ENCODE results near the gene CAPN13.
A peak's percentile ranks its signal among the peaks of the same experiment; 100 is the strongest.

Gene CAPN13

GRCh38 chr2:30730736-30731647, 76.3 kb downstream of the CAPN13 start:
- H4K20me1 ChIP-seq = no peaks in the 10 kb centered on the region
- no peak overlapping the region for H3K4me2 ChIP-seq
- H3K27me3 ChIP-seq = no peaks in the 10 kb centered on the region
- no peaks in the 10 kb centered on the region for H3K36me3 ChIP-seq
- H3K4me3 ChIP-seq = no peak overlapping the region
- H3K9me3 ChIP-seq (replicated peaks in 1 of 11) = no peaks in the 10 kb centered on the region
- TF ChIP-seq Cebpa-rat (IDR thresholded peaks at IDR 0.05) = no peak
- no peak overlapping the region for H3K9ac ChIP-seq
- no peak overlapping the region for H3K27ac ChIP-seq
- peaks cover 0 to 13% (median 3%) of the 10 kb centered on the region in 10 experiments; a peak in 8 of 20 replicates for H3K4me1 ChIP-seq

DNA sequence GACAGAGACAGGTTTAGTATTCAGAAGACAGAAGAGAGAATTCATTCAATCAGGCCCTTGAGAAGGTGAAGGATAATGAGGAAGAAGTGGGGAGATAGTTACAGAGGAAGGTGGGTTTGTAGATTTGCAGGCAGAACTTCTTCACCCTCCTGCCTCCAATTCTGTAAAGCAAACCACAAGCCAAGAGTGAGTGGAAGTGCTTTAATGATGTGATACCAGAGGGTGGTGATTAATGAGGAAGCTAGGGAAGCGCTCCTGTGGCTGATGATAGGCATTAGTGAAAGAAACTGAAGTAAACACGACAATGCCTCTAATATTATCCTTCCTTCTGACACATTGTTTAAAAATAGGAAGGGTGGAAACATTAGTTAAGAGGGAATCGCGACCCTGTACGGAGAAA, 78.2 kb downstream of the CAPN13 start:
- no peaks in the 10 kb centered on the region for H3K27me3 ChIP-seq
- TF ChIP-seq Cebpa-rat (IDR thresholded peaks at IDR 0.05) = no peak
- H3K9ac ChIP-seq = no peak overlapping the region
- H3K9me3 ChIP-seq (replicated peaks in 1 of 11) = no peaks in the 10 kb centered on the region
- peaks cover 0 to 13% (median 3%) of the 10 kb centered on the region in 10 experiments; a peak in 8 of 20 replicates for H3K4me1 ChIP-seq
- no peak overlapping the region for H3K4me3 ChIP-seq
- no peak overlapping the region for H3K27ac ChIP-seq
- H4K20me1 ChIP-seq = no peaks in the 10 kb centered on the region
- H3K4me2 ChIP-seq = peak overlapping the region in 2 of 11 experiments; percentile 20; a peak in 1 of 22 replicates
- no peaks in the 10 kb centered on the region for H3K36me3 ChIP-seq

- H3K27me3 ChIP-seq = no peaks in the 10 kb centered on the region
- H3K36me3 ChIP-seq = no peaks in the 10 kb centered on the region
- no peak overlapping the region for H3K9ac ChIP-seq
Measured at GRCh38 chr2:30722936-30723725, 84.1 kb downstream of the CAPN13 start.

DNA sequence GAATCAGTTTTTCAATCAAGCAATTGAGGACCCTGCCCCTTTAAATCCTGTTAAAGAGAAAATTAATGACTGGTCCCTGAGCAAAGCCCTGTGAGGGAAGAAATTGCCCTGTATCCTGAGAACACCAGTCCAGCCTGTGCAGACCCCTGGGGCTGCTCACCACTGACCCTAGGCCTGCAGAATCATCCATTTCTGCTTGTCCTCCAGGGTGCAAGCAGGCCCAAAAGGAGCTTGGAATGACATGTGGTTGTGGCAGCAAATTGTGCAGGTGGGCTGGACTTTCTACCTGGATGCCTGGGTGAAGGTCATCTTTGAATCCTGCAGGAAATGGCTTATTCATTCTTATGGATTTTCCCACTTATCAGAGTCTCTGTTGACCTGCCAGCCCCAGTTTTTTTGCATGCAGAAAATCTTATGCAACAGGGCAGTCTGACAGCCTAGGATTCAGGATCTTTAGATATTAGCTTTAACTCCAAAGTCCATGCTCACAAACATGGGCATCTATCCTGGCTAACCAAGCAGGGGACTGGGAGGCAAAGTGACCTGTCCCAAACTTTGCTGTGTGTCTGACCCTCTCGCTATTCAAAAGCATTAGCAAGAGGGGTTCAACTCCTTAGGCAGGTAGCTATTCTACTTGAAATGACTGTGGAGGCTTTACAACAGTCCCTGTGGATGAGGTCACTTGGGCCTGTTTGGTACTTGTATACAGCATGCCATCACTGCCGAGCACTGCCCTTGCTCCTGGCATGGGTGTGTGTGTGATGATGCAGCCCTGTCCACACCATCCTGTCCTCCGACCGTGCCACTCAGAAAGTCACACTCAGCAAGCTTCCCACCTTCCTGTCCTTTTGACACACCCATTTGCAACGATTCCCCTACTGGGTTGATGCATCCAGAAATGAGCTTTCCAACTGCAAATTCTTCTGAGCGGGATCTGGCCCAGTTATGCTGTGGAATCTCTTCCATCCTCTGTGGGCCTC, 85.3 kb downstream of the CAPN13 start:
- Histone ChIP-seq H4K20me1 (no peaks in the 10 kb centered on the region), H3K27me3 (no peaks in the 10 kb centered on the region), H3K9ac (no peak overlapping the region), H3K27ac (no peak overlapping the region), H3K4me3 (no peak overlapping the region), H3K4me2 (no peak overlapping the region), H3K36me3 (no peaks in the 10 kb centered on the region), H3K4me1 (peaks cover 0 to under 1% (median 0%) of the 10 kb centered on the region in 10 experiments; a peak in 1 of 20 replicates), H3K9me3 (replicated peaks in 1 of 11) (peaks cover 0 to 5% (median 0%) of the 10 kb centered on the region in 11 experiments; a peak in 2 of 22 replicates)
- no peak for TF ChIP-seq Cebpa-rat (IDR thresholded peaks at IDR 0.05)

More at GRCh38 chr2:30722936-30723725, 84.1 kb downstream of the CAPN13 start:
- H3K27ac ChIP-seq = no peak overlapping the region
- H3K9me3 ChIP-seq (replicated peaks in 1 of 11) = peaks cover 0 to 5% (median 0%) of the 10 kb centered on the region in 11 experiments; a peak in 2 of 22 replicates
- H3K4me2 ChIP-seq = no peak overlapping the region
- no peaks in the 10 kb centered on the region for H4K20me1 ChIP-seq
- no peaks in the 10 kb centered on the region for H3K4me1 ChIP-seq
- TF ChIP-seq Cebpa-rat (IDR thresholded peaks at IDR 0.05) = no peak
- H3K4me3 ChIP-seq = no peak overlapping the region

DNA sequence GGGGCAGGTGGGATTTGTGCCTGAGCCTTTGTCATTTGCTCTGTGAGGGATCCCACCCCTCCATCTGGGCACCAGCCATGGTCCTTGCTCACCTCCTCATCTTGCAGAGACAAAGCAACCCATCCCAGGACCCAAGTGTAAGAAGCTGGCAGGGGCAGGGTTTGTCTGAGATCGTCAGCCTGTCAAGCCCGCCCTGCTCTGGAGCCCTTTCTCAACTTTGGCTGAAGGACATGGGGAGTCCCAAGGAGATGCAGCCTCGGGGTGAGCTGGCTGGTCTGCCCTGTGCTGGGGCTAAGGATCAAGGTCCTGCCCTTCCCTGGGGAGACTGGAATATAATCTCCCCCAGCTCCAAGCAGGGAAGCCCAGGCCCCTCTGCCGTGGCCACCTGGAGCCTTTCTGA, 86.0 kb downstream of the CAPN13 start:
- Histone ChIP-seq H3K36me3 (no peaks in the 10 kb centered on the region), H3K9me3 (replicated peaks in 1 of 11) (peaks cover 0 to 5% (median 0%) of the 10 kb centered on the region in 11 experiments; a peak in 2 of 22 replicates), H4K20me1 (no peaks in the 10 kb centered on the region), H3K9ac (no peak overlapping the region), H3K4me3 (no peak overlapping the region), H3K4me1 (peaks cover 0 to 7% (median 0%) of the 10 kb centered on the region in 10 experiments; a peak in 4 of 20 replicates), H3K27me3 (no peaks in the 10 kb centered on the region), H3K27ac (no peak overlapping the region), H3K4me2 (no peak overlapping the region)
- no peak for TF ChIP-seq Cebpa-rat (IDR thresholded peaks at IDR 0.05)

DNA sequence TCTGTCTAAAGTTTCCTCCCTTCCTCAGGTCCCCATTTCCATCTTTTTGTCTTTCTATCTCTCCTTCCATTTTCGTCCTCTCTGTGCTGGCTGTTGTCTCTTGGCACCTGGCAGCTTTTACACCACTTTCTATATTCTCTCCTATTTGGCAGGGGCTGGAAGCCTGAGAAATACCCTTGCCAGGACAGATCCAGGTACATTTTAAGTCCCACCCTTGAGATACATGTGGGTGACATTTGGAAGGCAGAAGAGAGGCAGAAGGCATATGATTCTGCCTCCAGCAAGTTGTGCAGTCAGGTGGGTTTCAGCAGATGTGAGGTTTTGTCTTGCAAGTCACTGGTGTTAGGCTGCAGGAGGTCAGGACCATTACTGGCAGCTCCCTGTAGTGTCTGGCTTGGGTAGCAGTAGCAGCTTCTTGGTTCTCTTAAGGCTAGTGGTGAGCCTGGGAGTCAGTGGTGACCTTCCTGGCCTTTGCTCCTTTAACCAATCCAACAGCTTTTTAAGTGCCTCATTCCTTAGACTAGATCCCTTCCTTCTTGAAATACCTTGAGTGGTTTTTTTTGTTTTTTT, 90.1 kb downstream of the CAPN13 start:
- H3K4me3 ChIP-seq = no peak overlapping the region
- H3K4me1 ChIP-seq = peaks cover 34 to 47% (median 39%) of the 10 kb centered on the region in 10 experiments
- H3K27ac ChIP-seq = no peak overlapping the region
- no peak for TF ChIP-seq Cebpa-rat (IDR thresholded peaks at IDR 0.05)
- H3K9me3 ChIP-seq (replicated peaks in 1 of 11) = peaks cover 0 to 5% (median 0%) of the 10 kb centered on the region in 11 experiments; a peak in 2 of 22 replicates
- no peak overlapping the region for H3K9ac ChIP-seq
- no peaks in the 10 kb centered on the region for H3K36me3 ChIP-seq
- H4K20me1 ChIP-seq = no peaks in the 10 kb centered on the region
- 0 out of 22 replicates have a peak overlapping the region, but pooled peaks of 1 of the 11 experiments have one; percentile 22 for H3K4me2 ChIP-seq
- no peaks in the 10 kb centered on the region for H3K27me3 ChIP-seq

GRCh38 chr2:30716123-30716900, 90.9 kb downstream of the CAPN13 start:
- peaks cover 35 to 48% (median 43%) of the 10 kb centered on the region in 10 experiments for H3K4me1 ChIP-seq
- H3K36me3 ChIP-seq = no peaks in the 10 kb centered on the region
- no peaks in the 10 kb centered on the region for H3K27me3 ChIP-seq
- peaks cover 0 to 5% (median 0%) of the 10 kb centered on the region in 11 experiments; a peak in 2 of 22 replicates for H3K9me3 ChIP-seq (replicated peaks in 1 of 11)
- H3K4me2 ChIP-seq = peak overlapping the region in 4 of 11 experiments; percentile 22 to 70 (median 46); a peak in 3 of 22 replicates
- TF ChIP-seq Cebpa-rat (IDR thresholded peaks at IDR 0.05) = no peak
- no peaks in the 10 kb centered on the region for H4K20me1 ChIP-seq
- H3K4me3 ChIP-seq = no peak overlapping the region
- H3K9ac ChIP-seq = no peak overlapping the region
- H3K27ac ChIP-seq = no peak overlapping the region
